Measurements from ENCODE around the gene ZNF672.
"Not testable (repeated sequence)": the region's sequence is repeated elsewhere in the genome, so short reads cannot be mapped to it uniquely, and the experiment has no call there.

Gene ZNF672

GRCh38 chr1:248857201-248857600 is 19.2 kb downstream of the ZNF672 start:
- DNase-seq: no peak

- no peak for DNase-seq
These were observed 19.7 kb downstream of the ZNF672 start for GRCh38 chr1:248857749-248858095.

- DNase-seq: no peak
These were observed 20.3 kb downstream of the ZNF672 start for GRCh38 chr1:248858096-248858890.

- DNase-seq: peak; percentile 38 to 82
These were observed 21.2 kb downstream of the ZNF672 start, which contains the start of gene ZNF692 for GRCh38 chr1:248858891-248859889. TSS of gene ZNF692 (minus strand) at chr1:248859085. CDS start at chr1:248858309, 776 bp downstream.

- DNase-seq: no peak
These were observed 22.0 kb downstream of the ZNF672 start for GRCh38 chr1:248860007-248860406.

GRCh38 chr1:248861616-248862015 is 23.6 kb downstream of the ZNF672 start:
- no peak for DNase-seq

GRCh38 chr1:248862695-248862997 is 24.6 kb downstream of the ZNF672 start:
- DNase-seq: no peak

GRCh38 chr1:248862998-248863881 is 25.2 kb downstream of the ZNF672 start:
- DNase-seq: peak; percentile 49 to 58

GRCh38 chr1:248871837-248872401 is 33.9 kb downstream of the ZNF672 start:
- no peak for DNase-seq

GRCh38 chr1:248872752-248873408 is 34.9 kb downstream of the ZNF672 start:
- peak; percentile 8 to 28 for DNase-seq

GRCh38 chr1:248873409-248873992 is 35.5 kb downstream of the ZNF672 start:
- peak; percentile 66 to 81 for DNase-seq

- DNase-seq: peak in 1 of 2 experiments; percentile 81
These were observed 36.0 kb downstream of the ZNF672 start for GRCh38 chr1:248873993-248874533.

- no peak for DNase-seq
These were observed 43.2 kb downstream of the ZNF672 start for GRCh38 chr1:248881261-248881660.

GRCh38 chr1:248882427-248882826 is 44.4 kb downstream of the ZNF672 start:
- not testable (repeated sequence) for DNase-seq

- no peak for DNase-seq
These were observed 46.7 kb downstream of the ZNF672 start for GRCh38 chr1:248884632-248885295.

GRCh38 chr1:248885646-248886045 is 47.6 kb downstream of the ZNF672 start:
- no peak for DNase-seq

GRCh38 chr1:248886237-248886895 is 48.3 kb downstream of the ZNF672 start:
- no peak for DNase-seq

- DNase-seq: not testable (repeated sequence)
These were observed 51.9 kb downstream of the ZNF672 start for GRCh38 chr1:248889914-248890243.

GRCh38 chr1:248890549-248891498 is 52.8 kb downstream of the ZNF672 start:
- no peak for DNase-seq
